ENCODE results near the gene FAM118A.

GRCh38 chr22:45272498-45272897 lies 37.2 kb upstream of the FAM118A start:
- TF ChIP-seq CTCF (IDR thresholded peaks at IDR 0.05) (no peak), ZFX (IDR thresholded peaks at IDR 0.05; ENCODE audit: borderline replicate concordance) (no peak)
